HK-2 (cell line): ENCODE results near the gene ARL2BP.
A peak's percentile ranks its signal among the peaks of the same experiment; 100 is the strongest.

Experiments used
- DNase-seq: peaks from one replicate; pipeline ENCODE4 v3.0.0-alpha.2; 2018; ENCODE audit not compliant: unreplicated experiment

Gene ARL2BP

GRCh38 chr16:57283214-57283958, 38.3 kb downstream of the ARL2BP start:
- no peak for DNase-seq

DNA sequence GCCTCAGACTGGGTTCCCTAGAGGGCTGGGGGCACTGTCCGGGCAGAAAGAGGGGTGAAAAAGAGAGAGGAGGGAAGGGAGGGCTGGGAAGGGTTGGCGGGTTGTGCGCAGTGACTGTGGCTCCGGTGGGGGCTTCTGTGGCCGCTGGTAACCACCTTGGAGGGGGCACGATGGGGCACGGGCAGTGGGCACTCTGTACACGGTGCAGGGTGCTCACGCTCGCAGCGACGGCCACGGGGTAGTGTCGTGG, 38.8 kb downstream of the ARL2BP start:
- DNase-seq: no peak

GRCh38 chr16:57284209-57284951, 39.3 kb downstream of the ARL2BP start, which contains the start of gene PLLP:
TSS of gene PLLP (minus strand) at chr16:57284672. CDS start at chr16:57284540, 132 bp downstream.
- peak; percentile 66 for DNase-seq

DNA sequence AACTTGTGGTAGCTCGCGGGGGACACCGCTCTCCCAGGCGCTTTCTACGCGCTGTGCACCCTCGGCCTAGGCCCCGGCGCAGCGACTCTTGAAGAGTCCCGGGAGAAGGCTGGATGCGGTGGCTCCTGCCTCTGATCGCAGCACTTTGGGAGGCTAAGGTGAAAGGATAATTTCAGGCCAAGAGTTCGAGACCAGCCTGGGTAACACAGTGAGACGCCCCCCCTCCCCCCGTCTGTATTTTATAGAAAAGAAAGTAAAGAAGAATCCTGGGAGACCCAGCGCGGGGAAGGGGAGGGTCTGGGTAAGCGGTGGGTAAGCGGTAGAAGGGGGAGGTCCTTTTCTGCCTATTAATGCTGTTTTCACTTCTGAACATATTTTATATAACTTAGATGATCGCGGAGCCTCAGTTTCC, 39.9 kb downstream of the ARL2BP start:
- DNase-seq: no peak

GRCh38 chr16:57285379-57285778, 40.3 kb downstream of the ARL2BP start:
- no peak for DNase-seq

DNA sequence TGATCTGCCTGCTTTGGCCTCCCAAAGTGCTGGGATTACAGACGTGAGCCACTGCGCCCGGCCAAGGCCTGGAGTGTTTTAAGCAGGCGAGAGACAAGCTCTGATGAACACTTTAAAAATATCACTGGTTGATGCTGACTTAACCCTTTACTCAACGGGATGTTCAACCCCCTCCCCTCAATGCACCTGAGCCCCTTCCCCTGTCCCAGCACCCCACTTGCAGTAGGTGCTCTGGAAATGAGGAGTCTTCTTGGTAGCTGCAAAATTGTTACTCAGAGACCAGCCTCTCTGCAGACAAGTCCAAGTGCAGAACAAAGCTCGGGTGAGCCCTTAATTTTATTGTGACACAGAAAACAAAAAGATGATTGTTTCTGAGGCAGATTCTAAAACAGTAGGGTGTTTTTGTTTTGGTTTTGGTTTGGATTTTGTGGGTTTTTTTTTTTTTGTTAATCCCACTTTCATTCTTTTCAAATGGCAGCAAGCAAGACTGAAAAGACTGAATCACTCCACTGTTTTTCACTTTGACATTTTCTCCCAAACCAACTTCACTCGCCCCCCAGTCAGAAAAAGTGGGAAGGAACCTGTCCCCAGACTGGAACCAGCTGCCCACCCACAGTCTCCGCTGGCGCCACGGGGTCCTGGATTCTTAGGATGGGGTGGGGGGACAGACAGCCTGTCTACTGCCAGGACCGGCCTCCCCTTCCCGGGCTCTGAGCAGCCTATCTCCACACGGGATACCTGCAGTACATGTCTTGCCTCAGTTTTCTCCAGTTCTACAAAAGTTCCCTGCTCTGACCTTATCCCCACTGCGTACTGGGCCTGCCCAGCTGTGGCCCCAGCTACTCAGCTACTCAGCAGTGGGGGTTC, 44.6 kb downstream of the ARL2BP start:
- no peak for DNase-seq

GRCh38 chr16:57297856-57298255, 52.8 kb downstream of the ARL2BP start:
- DNase-seq: no peak

DNA sequence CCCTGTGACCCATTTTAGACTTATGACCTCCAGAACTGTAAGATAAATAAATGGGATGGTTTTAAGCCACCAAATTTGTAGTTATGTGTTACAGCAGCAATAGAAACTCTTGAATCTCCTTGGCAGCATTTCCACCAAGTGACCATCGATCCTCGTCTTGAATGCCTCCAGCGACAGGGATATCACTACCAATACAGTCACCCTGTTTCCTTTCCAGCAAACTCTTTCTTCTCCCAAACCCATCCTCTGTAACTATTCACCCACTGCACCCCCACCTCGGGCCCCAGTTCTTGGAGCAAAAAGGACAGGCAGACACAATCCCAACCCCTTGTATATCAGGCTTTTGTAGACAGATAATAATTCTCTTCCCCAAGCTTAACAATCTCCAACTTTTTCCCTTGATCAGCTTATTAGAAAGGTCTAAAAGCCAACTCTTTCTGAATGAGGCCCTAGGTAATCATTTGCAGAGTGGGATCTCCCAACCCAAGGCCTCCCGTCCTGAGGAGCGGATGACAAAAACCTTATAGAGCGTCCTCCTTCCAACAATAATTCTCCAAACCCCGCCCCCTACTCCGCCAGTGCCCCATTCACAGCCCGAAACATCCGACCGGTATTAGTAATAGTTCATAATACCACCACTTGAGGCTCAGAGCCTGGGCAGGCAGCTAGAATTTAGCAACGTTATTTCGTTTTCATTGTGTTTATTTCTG, 54.1 kb downstream of the ARL2BP start:
- peak; percentile 84 for DNase-seq

- peak; percentile 90 for DNase-seq
These were observed 54.8 kb downstream of the ARL2BP start for GRCh38 chr16:57299719-57300386.

GRCh38 chr16:57300387-57301125, 55.5 kb downstream of the ARL2BP start:
- peak; percentile 100 for DNase-seq

- no peak for DNase-seq
These were observed 56.2 kb downstream of the ARL2BP start for GRCh38 chr16:57301126-57301817.
